GM04503 (cell line): ENCODE measurements around the gene MACIR.
"Not testable (repeated sequence)": the region's sequence is repeated elsewhere in the genome, so short reads cannot be mapped to it uniquely, and the experiment has no call there.

Experiments used
- DNase-seq: peaks from one replicate; pipeline ENCODE4 v3.0.0-alpha.2; 2012; ENCODE audit warnings: low read depth

The MACIR gene

GRCh38 chr5:103258368-103258956 lies at the start of gene MACIR:
Gene MACIR (plus strand): TSS chr5:103258763. CDS start chr5:103275920, 17,157 bp downstream.
- DNase-seq, result peak; percentile 90

- no peak for DNase-seq
These were observed 49.5 kb upstream of the MACIR start for GRCh38 chr5:103209065-103209464.

GRCh38 chr5:103210952-103211351 lies 47.6 kb upstream of the MACIR start:
- DNase-seq, result no peak

GRCh38 chr5:103211576-103212561 lies 46.7 kb upstream of the MACIR start:
- DNase-seq, result no peak

GRCh38 chr5:103216137-103216536 lies 42.4 kb upstream of the MACIR start:
- DNase-seq, result no peak

GRCh38 chr5:103216697-103217096 lies 41.9 kb upstream of the MACIR start:
- DNase-seq, result no peak

GRCh38 chr5:103217101-103217500 lies 41.5 kb upstream of the MACIR start:
- DNase-seq, result no peak

- DNase-seq, result no peak
These were observed 40.4 kb upstream of the MACIR start for GRCh38 chr5:103218164-103218563.

GRCh38 chr5:103219074-103219473 lies 39.5 kb upstream of the MACIR start:
- DNase-seq, result not testable (repeated sequence)

- DNase-seq, result no peak
These were observed 35.3 kb upstream of the MACIR start for GRCh38 chr5:103223031-103223955.

GRCh38 chr5:103224118-103224893 lies 34.3 kb upstream of the MACIR start:
- DNase-seq, result no peak

GRCh38 chr5:103224894-103225246 lies 33.7 kb upstream of the MACIR start:
- no peak for DNase-seq

- no peak for DNase-seq
These were observed 30.5 kb upstream of the MACIR start for GRCh38 chr5:103228061-103228460.

- DNase-seq, result no peak
These were observed 30.0 kb upstream of the MACIR start for GRCh38 chr5:103228588-103228987.

- DNase-seq, result no peak
These were observed 26.1 kb upstream of the MACIR start for GRCh38 chr5:103232393-103232999.

- no peak for DNase-seq
These were observed 24.2 kb upstream of the MACIR start for GRCh38 chr5:103234239-103234975.

- no peak for DNase-seq
These were observed 22.7 kb upstream of the MACIR start for GRCh38 chr5:103235891-103236290.

GRCh38 chr5:103237778-103238177 lies 20.8 kb upstream of the MACIR start:
- DNase-seq, result no peak

- no peak for DNase-seq
These were observed 14.9 kb upstream of the MACIR start for GRCh38 chr5:103243665-103244064.

- no peak for DNase-seq
These were observed 14.2 kb upstream of the MACIR start for GRCh38 chr5:103244398-103244797.
